WTC11 (cell line): ENCODE results near the gene IFFO2. TPM values are rescaled to one million over a fixed set of nuclear protein-coding genes. Genes with fewer than 3 reads are reported as not detected.

Source experiments
- ATAC-seq: fragments of 200-7000 bp; cut with Tn5 transposase; 2 replicates; pipeline ENCODE4 v1.10.0; 2021; ENCODE audit warnings: mild to moderate bottlenecking, moderate library complexity
- CTCF ChIA-PET: fragments of 300-600 bp; sonication (Branson Sonifier 250); formaldehyde crosslinking; loops from one replicate; lab custom pipeline; 2021; ENCODE audit warnings: antibody characterized with exemption; lab: Charles Lee
- POLR2A ChIA-PET: fragments of 350-600 bp; sonication (Branson Sonifier 250); formaldehyde crosslinking; loops from one replicate; lab custom pipeline; 2021; ENCODE audit warnings: antibody characterized with exemption; lab: Charles Lee
- DNase-seq: peaks from one replicate; pipeline ENCODE4 v3.0.0; 2021; ENCODE audit warnings: low spot score
- H3K27ac Mint-ChIP-seq: 2 replicates; pipeline ENCODE4 v1.8.0; 2021; ENCODE audit warnings: mixed read lengths
- H3K27me3 Mint-ChIP-seq: 2 replicates; pipeline ENCODE4 v1.8.0; 2021; ENCODE audit warnings: low read depth, mild to moderate bottlenecking, moderate library complexity, mixed read lengths
- H3K36me3 Mint-ChIP-seq: 2 replicates; pipeline ENCODE4 v1.8.0; 2021; ENCODE audit warnings: mixed read lengths
- H3K4me1 Mint-ChIP-seq: 2 replicates; pipeline ENCODE4 v1.8.0; 2022; ENCODE audit warnings: mixed read lengths
- H3K4me3 Mint-ChIP-seq: 2 replicates; pipeline ENCODE4 v1.8.0; 2021; ENCODE audit warnings: mild to moderate bottlenecking, moderate library complexity, mixed read lengths
- H3K9me3 Mint-ChIP-seq: 2 replicates; pipeline ENCODE4 v1.8.0; 2021; ENCODE audit warnings: mixed read lengths
- FOXJ3 ChIP-seq: sonication (generic); formaldehyde crosslinking; IDR thresholded peaks from 2 replicates; pipeline ENCODE4 v1.9.0; 2021; ENCODE audit warnings: missing genetic modification reagents, mild to moderate bottlenecking, borderline replicate concordance
- GABPB1 ChIP-seq: sonication (generic); formaldehyde crosslinking; IDR thresholded peaks from 2 replicates; pipeline ENCODE4 v1.8.1; 2023; ENCODE audit warnings: mild to moderate bottlenecking, missing genetic modification reagents
- IRF2 ChIP-seq: sonication (generic); formaldehyde crosslinking; IDR thresholded peaks from 2 replicates; pipeline ENCODE4 v1.8.0; 2022; ENCODE audit warnings: low read depth, missing genetic modification reagents, borderline replicate concordance
- NR1H2 ChIP-seq: sonication (generic); formaldehyde crosslinking; IDR thresholded peaks from 2 replicates; pipeline ENCODE4 v1.9.0; 2021; ENCODE audit warnings: mild to moderate bottlenecking, moderate library complexity, missing genetic modification reagents
- RORB ChIP-seq: fragments of 250-450 bp; sonication (Bioruptor Pico); IDR thresholded peaks from 2 replicates; pipeline ENCODE4 v1.9.0; 2021; ENCODE audit warnings: mild to moderate bottlenecking
- TCF7 ChIP-seq: sonication (generic); formaldehyde crosslinking; IDR thresholded peaks from 2 replicates; pipeline ENCODE4 v1.8.0; 2022; ENCODE audit warnings: mild to moderate bottlenecking, low read depth, missing genetic modification reagents, moderate library complexity
- ZNF232 ChIP-seq: sonication (generic); formaldehyde crosslinking; IDR thresholded peaks from 2 replicates; pipeline ENCODE4 v1.8.0; 2022; ENCODE audit warnings: mild to moderate bottlenecking, missing genetic modification reagents
- ZNF317 ChIP-seq: sonication (generic); formaldehyde crosslinking; IDR thresholded peaks from 2 replicates; pipeline ENCODE4 v1.8.1; 2023; ENCODE audit warnings: low read depth, mild to moderate bottlenecking, moderate library complexity, missing genetic modification reagents, borderline replicate concordance
- total RNA-seq: library from RNA; stranded (reverse); gene quantifications from 3 replicates; pipeline ENCODE4 v1.2.3, GENCODE V29; 2021
- TF ChIP-seq, protein P1 (sequence below): sonication (generic); formaldehyde crosslinking; IDR thresholded peaks from 2 replicates; pipeline ENCODE4 v1.8.0; 2023; ENCODE audit warnings: missing genetic modification reagents, mild to moderate bottlenecking, borderline replicate concordance
- TF ChIP-seq, protein P2 (sequence below): sonication (generic); formaldehyde crosslinking; IDR thresholded peaks from 2 replicates; pipeline ENCODE4 v1.8.1; 2022; ENCODE audit warnings: missing genetic modification reagents, borderline replicate concordance
- TF ChIP-seq, protein P3 (sequence below): fragments of 200-600 bp; IDR thresholded peaks from 2 replicates; pipeline ENCODE4 v1.8.0; 2022; ENCODE audit warnings: antibody characterized with exemption
- TF ChIP-seq, protein P4 (sequence below): fragments of 250-450 bp; sonication (Bioruptor Pico); IDR thresholded peaks from 2 replicates; pipeline ENCODE4 v1.9.0; 2021; ENCODE audit warnings: moderate library complexity, mild to moderate bottlenecking, inconsistent platforms, borderline replicate concordance
- TF ChIP-seq, protein P5 (sequence below): sonication (generic); formaldehyde crosslinking; IDR thresholded peaks from 2 replicates; pipeline ENCODE4 v1.8.1; 2022; ENCODE audit warnings: low read depth, missing genetic modification reagents, borderline replicate concordance
- TF ChIP-seq, protein P6 (sequence below): sonication (generic); formaldehyde crosslinking; IDR thresholded peaks from 2 replicates; pipeline ENCODE4 v1.8.1; 2023; ENCODE audit warnings: mild to moderate bottlenecking, moderate library complexity, missing genetic modification reagents
- TF ChIP-seq, protein P7 (sequence below): sonication (generic); formaldehyde crosslinking; IDR thresholded peaks from 2 replicates; pipeline ENCODE4 v1.8.1; 2022; ENCODE audit warnings: mild to moderate bottlenecking, missing genetic modification reagents, moderate library complexity, borderline replicate concordance
- TF ChIP-seq, protein P8 (sequence below): sonication (generic); formaldehyde crosslinking; IDR thresholded peaks from 2 replicates; pipeline ENCODE4 v1.8.0; 2022; ENCODE audit warnings: missing genetic modification reagents
- TF ChIP-seq, protein P9 (sequence below): sonication (generic); formaldehyde crosslinking; IDR thresholded peaks from 2 replicates; pipeline ENCODE4 v1.8.1; 2023; ENCODE audit warnings: mild to moderate bottlenecking, missing genetic modification reagents, moderate library complexity

Gene IFFO2
- total RNA-seq, 1 experiment from 2014 or later = 8.1 TPM

DNA sequence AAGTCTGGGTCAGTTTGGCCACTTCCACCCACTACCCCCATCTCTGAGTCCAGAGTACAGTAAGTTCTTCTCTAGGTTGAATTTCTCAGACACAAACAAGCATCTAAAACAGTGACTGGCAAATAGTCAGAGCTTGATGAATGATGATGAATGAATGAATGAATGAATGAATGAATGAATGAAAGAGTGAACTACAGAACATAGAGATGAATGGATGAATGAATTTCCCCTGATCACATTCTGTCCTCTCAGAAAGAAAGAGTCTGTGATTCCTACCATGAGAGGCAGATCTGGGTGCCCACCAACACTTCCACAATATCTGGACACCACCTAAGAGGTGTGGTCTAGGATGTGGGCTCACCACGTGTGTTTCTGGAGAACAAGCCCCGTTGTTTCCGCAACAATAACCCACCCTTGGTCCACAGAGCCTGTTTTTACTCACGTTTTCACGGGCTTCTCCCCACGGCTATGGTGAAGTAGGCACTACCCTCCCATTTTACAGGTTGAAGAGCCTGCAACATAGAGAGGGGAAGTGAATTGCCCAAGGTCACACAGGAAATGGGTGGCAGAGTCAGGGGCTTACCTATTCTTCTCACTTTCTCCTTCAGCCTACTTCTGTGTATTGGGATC lies 40.2 kb upstream of the IFFO2 start (continued):
- TF ChIP-seq ZNF232 (CRISPR knock-in tag) = no peak
- TF ChIP-seq, protein P1, sequence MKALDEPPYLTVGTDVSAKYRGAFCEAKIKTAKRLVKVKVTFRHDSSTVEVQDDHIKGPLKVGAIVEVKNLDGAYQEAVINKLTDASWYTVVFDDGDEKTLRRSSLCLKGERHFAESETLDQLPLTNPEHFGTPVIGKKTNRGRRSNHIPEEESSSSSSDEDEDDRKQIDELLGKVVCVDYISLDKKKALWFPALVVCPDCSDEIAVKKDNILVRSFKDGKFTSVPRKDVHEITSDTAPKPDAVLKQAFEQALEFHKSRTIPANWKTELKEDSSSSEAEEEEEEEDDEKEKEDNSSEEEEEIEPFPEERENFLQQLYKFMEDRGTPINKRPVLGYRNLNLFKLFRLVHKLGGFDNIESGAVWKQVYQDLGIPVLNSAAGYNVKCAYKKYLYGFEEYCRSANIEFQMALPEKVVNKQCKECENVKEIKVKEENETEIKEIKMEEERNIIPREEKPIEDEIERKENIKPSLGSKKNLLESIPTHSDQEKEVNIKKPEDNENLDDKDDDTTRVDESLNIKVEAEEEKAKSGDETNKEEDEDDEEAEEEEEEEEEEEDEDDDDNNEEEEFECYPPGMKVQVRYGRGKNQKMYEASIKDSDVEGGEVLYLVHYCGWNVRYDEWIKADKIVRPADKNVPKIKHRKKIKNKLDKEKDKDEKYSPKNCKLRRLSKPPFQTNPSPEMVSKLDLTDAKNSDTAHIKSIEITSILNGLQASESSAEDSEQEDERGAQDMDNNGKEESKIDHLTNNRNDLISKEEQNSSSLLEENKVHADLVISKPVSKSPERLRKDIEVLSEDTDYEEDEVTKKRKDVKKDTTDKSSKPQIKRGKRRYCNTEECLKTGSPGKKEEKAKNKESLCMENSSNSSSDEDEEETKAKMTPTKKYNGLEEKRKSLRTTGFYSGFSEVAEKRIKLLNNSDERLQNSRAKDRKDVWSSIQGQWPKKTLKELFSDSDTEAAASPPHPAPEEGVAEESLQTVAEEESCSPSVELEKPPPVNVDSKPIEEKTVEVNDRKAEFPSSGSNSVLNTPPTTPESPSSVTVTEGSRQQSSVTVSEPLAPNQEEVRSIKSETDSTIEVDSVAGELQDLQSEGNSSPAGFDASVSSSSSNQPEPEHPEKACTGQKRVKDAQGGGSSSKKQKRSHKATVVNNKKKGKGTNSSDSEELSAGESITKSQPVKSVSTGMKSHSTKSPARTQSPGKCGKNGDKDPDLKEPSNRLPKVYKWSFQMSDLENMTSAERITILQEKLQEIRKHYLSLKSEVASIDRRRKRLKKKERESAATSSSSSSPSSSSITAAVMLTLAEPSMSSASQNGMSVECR (CRISPR knock-in tag) = no peak
- TF ChIP-seq, protein P2, sequence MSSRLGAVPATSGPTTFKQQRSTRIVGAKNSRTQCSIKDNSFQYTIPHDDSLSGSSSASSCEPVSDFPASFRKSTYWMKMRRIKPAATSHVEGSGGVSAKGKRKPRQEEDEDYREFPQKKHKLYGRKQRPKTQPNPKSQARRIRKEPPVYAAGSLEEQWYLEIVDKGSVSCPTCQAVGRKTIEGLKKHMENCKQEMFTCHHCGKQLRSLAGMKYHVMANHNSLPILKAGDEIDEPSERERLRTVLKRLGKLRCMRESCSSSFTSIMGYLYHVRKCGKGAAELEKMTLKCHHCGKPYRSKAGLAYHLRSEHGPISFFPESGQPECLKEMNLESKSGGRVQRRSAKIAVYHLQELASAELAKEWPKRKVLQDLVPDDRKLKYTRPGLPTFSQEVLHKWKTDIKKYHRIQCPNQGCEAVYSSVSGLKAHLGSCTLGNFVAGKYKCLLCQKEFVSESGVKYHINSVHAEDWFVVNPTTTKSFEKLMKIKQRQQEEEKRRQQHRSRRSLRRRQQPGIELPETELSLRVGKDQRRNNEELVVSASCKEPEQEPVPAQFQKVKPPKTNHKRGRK (CRISPR knock-in tag) = no peak
- TF ChIP-seq, protein P3, sequence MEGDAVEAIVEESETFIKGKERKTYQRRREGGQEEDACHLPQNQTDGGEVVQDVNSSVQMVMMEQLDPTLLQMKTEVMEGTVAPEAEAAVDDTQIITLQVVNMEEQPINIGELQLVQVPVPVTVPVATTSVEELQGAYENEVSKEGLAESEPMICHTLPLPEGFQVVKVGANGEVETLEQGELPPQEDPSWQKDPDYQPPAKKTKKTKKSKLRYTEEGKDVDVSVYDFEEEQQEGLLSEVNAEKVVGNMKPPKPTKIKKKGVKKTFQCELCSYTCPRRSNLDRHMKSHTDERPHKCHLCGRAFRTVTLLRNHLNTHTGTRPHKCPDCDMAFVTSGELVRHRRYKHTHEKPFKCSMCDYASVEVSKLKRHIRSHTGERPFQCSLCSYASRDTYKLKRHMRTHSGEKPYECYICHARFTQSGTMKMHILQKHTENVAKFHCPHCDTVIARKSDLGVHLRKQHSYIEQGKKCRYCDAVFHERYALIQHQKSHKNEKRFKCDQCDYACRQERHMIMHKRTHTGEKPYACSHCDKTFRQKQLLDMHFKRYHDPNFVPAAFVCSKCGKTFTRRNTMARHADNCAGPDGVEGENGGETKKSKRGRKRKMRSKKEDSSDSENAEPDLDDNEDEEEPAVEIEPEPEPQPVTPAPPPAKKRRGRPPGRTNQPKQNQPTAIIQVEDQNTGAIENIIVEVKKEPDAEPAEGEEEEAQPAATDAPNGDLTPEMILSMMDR = no peak
- no peak for TF ChIP-seq TCF7 (CRISPR knock-in tag)
- no peak for TF ChIP-seq IRF2 (CRISPR knock-in tag)
- no peak for TF ChIP-seq ZNF317

DNA sequence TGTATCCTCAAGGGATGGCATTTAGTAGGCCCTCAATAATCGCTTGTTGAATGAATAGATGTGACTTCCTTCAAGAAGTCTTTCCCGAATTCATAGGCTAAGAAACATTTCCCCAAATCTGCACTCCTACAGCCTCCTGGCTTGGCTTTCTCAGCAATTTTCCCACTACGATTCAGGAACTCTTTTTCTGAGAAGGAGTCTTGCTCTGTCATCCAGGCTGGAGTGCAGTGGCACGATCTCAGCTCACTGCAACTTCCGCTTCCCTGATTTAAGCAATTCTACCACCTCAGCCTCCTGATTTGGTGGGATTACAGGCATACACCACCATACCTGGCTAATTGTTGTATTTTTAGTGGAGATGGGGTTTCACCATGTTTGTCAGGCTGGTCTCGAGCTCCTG lies 37.9 kb upstream of the IFFO2 start:
- peaks cover 4% of the 10 kb centered on the region; the same call in 1 of the 2 replicates for H3K4me1 Mint-ChIP-seq
- no peak overlapping the region for H3K4me3 Mint-ChIP-seq
- H3K27me3 Mint-ChIP-seq = peaks cover 9% of the 10 kb centered on the region
- no peak for ATAC-seq
- POLR2A ChIA-PET = no interaction called here
- DNase-seq = no peak
- H3K36me3 Mint-ChIP-seq = no peaks in the 10 kb centered on the region
- CTCF ChIA-PET = no interaction called here
- H3K9me3 Mint-ChIP-seq = peaks cover 13% of the 10 kb centered on the region
- no peak overlapping the region for H3K27ac Mint-ChIP-seq
- TF ChIP-seq, protein P4, sequence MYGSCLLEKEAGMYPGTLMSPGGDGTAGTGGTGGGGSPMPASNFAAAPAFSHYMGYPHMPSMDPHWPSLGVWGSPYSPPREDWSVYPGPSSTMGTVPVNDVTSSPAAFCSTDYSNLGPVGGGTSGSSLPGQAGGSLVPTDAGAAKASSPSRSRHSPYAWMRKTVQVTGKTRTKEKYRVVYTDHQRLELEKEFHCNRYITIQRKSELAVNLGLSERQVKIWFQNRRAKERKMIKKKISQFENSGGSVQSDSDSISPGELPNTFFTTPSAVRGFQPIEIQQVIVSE (CRISPR knock-in tag) = no peak
- TF ChIP-seq, protein P5, sequence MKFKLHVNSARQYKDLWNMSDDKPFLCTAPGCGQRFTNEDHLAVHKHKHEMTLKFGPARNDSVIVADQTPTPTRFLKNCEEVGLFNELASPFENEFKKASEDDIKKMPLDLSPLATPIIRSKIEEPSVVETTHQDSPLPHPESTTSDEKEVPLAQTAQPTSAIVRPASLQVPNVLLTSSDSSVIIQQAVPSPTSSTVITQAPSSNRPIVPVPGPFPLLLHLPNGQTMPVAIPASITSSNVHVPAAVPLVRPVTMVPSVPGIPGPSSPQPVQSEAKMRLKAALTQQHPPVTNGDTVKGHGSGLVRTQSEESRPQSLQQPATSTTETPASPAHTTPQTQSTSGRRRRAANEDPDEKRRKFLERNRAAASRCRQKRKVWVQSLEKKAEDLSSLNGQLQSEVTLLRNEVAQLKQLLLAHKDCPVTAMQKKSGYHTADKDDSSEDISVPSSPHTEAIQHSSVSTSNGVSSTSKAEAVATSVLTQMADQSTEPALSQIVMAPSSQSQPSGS (CRISPR knock-in tag) = no peak
- TF ChIP-seq RORB (no peak), GABPB1 (CRISPR knock-in tag) (no peak), FOXJ3 (no peak), NR1H2 (CRISPR knock-in tag) (no peak)
- TF ChIP-seq, protein P6, sequence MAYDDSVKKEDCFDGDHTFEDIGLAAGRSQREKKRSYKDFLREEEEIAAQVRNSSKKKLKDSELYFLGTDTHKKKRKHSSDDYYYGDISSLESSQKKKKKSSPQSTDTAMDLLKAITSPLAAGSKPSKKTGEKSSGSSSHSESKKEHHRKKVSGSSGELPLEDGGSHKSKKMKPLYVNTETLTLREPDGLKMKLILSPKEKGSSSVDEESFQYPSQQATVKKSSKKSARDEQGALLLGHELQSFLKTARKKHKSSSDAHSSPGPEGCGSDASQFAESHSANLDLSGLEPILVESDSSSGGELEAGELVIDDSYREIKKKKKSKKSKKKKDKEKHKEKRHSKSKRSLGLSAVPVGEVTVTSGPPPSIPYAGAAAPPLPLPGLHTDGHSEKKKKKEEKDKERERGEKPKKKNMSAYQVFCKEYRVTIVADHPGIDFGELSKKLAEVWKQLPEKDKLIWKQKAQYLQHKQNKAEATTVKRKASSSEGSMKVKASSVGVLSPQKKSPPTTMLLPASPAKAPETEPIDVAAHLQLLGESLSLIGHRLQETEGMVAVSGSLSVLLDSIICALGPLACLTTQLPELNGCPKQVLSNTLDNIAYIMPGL (CRISPR knock-in tag) = no peak
- TF ChIP-seq, protein P7, sequence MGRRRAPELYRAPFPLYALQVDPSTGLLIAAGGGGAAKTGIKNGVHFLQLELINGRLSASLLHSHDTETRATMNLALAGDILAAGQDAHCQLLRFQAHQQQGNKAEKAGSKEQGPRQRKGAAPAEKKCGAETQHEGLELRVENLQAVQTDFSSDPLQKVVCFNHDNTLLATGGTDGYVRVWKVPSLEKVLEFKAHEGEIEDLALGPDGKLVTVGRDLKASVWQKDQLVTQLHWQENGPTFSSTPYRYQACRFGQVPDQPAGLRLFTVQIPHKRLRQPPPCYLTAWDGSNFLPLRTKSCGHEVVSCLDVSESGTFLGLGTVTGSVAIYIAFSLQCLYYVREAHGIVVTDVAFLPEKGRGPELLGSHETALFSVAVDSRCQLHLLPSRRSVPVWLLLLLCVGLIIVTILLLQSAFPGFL (CRISPR knock-in tag) = no peak
- TF ChIP-seq, protein P8, sequence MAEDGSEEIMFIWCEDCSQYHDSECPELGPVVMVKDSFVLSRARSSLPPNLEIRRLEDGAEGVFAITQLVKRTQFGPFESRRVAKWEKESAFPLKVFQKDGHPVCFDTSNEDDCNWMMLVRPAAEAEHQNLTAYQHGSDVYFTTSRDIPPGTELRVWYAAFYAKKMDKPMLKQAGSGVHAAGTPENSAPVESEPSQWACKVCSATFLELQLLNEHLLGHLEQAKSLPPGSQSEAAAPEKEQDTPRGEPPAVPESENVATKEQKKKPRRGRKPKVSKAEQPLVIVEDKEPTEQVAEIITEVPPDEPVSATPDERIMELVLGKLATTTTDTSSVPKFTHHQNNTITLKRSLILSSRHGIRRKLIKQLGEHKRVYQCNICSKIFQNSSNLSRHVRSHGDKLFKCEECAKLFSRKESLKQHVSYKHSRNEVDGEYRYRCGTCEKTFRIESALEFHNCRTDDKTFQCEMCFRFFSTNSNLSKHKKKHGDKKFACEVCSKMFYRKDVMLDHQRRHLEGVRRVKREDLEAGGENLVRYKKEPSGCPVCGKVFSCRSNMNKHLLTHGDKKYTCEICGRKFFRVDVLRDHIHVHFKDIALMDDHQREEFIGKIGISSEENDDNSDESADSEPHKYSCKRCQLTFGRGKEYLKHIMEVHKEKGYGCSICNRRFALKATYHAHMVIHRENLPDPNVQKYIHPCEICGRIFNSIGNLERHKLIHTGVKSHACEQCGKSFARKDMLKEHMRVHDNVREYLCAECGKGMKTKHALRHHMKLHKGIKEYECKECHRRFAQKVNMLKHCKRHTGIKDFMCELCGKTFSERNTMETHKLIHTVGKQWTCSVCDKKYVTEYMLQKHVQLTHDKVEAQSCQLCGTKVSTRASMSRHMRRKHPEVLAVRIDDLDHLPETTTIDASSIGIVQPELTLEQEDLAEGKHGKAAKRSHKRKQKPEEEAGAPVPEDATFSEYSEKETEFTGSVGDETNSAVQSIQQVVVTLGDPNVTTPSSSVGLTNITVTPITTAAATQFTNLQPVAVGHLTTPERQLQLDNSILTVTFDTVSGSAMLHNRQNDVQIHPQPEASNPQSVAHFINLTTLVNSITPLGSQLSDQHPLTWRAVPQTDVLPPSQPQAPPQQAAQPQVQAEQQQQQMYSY (CRISPR knock-in tag) = no peak
- TF ChIP-seq, protein P9, sequence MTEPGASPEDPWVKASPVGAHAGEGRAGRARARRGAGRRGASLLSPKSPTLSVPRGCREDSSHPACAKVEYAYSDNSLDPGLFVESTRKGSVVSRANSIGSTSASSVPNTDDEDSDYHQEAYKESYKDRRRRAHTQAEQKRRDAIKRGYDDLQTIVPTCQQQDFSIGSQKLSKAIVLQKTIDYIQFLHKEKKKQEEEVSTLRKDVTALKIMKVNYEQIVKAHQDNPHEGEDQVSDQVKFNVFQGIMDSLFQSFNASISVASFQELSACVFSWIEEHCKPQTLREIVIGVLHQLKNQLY = no peak
